ENCODE measurements around the gene IFT20. TPM values are rescaled to one million over a fixed set of nuclear protein-coding genes. Genes with fewer than 3 reads are reported as not detected.

IFT20 gene
- total RNA-seq, 2 donors from 2014 or later: 45.2 to 55.0 TPM

DNA sequence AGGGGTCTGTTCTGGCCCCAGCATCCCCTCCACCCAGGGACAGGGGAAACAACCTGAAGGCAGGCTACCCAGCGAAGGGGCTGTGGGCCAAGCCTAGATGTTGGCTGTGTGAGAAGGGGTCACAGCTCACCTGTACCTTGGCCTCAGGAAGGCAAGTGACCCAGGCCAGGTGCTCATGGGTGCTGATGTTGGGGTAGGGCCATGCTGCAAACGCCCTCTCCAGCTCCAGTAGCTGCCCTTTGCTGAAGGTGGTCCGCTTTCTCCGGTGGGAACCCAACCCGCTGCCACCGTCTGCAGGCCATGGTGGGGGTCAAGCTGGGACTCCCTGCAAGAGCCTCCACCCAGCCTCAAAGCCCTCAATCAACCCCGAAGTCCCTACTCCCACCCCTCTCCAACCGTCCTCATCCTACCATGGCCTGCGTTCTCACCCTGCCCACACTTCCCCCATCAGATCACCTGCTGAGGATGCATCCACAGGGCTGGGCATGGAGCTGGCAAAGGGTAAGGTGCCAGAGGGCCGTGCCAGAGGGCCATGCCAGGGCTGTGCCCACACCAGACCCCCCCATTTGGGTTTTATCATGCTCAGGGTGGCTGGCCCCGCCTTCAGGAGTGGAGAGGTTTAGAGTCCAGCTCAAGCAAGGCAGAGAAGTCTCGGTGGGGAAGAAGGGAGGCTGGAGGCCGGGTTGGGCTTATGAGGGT is 29.5 kb upstream of the IFT20 start, which contains the start of gene SEBOX:
Gene SEBOX (minus strand): TSS at position 535 of the 699 bp plus-strand sequence. CDS start 48 bp downstream, at position 487.
- H3K36me3 ChIP-seq: peaks cover 3 to 9% of the 10 kb centered on the region in 2 donors
- 92% methylated on average over 12 of the region's 13 CpGs for WGBS

DNA sequence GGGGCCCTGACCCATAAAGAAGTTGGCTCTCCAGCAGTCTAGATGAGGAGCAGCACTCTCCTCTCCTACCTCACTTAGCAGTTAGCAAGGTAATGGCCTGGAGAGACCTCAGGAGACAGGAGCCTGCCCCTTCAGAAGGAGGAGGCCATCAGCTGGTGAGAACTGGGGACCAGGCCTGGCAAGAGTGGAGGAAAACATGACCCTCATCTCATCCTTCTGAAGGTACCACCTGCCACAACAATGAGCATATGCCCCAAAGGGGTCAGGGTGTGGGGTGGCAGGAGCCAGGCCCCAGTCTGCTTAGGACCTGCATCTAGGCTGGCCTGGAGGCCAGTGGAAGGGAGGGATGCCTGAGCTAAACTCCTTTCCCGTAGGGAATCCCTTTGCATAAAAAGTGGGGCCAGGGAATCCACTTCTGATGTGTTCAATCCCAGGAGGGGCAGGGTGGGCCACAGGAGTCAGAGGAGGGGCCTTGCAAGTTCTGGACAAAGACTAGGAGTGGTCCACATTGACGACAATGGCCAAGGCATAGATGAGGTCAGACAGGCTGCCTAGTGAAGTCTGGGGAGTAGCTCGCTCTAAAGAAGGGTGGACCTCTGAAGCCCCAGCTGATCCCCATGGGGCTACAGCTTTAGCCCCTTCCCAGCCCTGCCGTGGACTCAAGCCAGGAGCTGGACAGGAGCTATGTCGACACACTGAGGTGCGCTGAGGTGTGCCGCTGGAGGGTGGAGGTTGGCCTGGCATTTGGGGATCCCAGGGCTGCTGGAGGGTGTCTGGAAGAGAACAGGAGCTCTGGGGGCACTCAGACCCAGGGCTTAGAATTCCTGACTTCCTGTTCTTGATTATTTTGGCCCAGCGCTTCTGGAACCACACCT is 28.7 kb upstream of the IFT20 start:
- no peaks in the 10 kb centered on the region for H3K9me3 ChIP-seq
- no peaks in the 10 kb centered on the region for H3K4me1 ChIP-seq (replicated peaks)
- WGBS: 89% methylated on average over 8 of the region's 8 CpGs
- no peaks in the 10 kb centered on the region for H3K27me3 ChIP-seq (replicated peaks; ENCODE audit: insufficient read depth)
- no peak for TF ChIP-seq POLR2AphosphoS5 (IDR thresholded peaks at IDR 0.05)
- no peak for TF ChIP-seq POLR2A (IDR thresholded peaks at IDR 0.05)
- TF ChIP-seq, protein P1, sequence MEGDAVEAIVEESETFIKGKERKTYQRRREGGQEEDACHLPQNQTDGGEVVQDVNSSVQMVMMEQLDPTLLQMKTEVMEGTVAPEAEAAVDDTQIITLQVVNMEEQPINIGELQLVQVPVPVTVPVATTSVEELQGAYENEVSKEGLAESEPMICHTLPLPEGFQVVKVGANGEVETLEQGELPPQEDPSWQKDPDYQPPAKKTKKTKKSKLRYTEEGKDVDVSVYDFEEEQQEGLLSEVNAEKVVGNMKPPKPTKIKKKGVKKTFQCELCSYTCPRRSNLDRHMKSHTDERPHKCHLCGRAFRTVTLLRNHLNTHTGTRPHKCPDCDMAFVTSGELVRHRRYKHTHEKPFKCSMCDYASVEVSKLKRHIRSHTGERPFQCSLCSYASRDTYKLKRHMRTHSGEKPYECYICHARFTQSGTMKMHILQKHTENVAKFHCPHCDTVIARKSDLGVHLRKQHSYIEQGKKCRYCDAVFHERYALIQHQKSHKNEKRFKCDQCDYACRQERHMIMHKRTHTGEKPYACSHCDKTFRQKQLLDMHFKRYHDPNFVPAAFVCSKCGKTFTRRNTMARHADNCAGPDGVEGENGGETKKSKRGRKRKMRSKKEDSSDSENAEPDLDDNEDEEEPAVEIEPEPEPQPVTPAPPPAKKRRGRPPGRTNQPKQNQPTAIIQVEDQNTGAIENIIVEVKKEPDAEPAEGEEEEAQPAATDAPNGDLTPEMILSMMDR (IDR thresholded peaks at IDR 0.05): no peak
- intact Hi-C loops (cut with DNase I): no loop called here
- H3K27ac ChIP-seq: no peak overlapping the region
- no peak overlapping the region for H3K4me3 ChIP-seq
- H3K36me3 ChIP-seq: peaks cover 3 to 9% of the 10 kb centered on the region in 2 donors
- DNase-seq (ENCODE audit: low spot score): no peak

More for the DNA sequence above, 29.5 kb upstream of the IFT20 start, which contains the start of gene SEBOX:
- no peaks in the 10 kb centered on the region for H3K27me3 ChIP-seq (replicated peaks; ENCODE audit: insufficient read depth)
- no peaks in the 10 kb centered on the region for H3K4me1 ChIP-seq (replicated peaks)
- TF ChIP-seq POLR2A (IDR thresholded peaks at IDR 0.05): no peak
- TF ChIP-seq, protein P1 (IDR thresholded peaks at IDR 0.05): no peak
- no peak for TF ChIP-seq POLR2AphosphoS5 (IDR thresholded peaks at IDR 0.05)
- no peak for DNase-seq (ENCODE audit: low spot score)
- intact Hi-C loops (cut with DNase I): no loop called here
- no peak within 1 kb of the TSS for H3K4me3 ChIP-seq
- H3K27ac ChIP-seq: no peak within 1 kb of the TSS
- H3K9me3 ChIP-seq: no peaks in the 10 kb centered on the region

DNA sequence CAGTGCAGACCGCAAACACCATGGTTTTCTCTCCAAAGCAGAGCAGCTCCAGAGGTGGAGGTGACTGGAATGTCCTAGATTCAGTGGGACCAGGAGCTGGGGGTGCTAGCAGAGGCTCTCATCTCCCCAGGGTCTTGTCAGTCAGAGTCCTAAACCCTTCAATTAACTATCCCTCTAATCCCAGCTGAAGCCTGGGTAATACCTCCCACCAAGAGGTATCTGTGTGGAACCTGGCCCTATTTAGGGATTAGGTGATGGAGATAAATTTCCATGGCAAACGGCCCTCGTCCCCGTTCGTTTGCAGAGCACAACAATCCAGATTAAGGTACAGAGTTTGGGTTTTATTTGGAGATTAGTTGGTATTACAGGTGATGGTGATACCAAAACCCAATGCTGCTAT is 27.9 kb upstream of the IFT20 start:
- Histone ChIP-seq H3K36me3 (peaks cover 3 to 9% of the 10 kb centered on the region in 2 donors), H3K27ac (no peak overlapping the region), H3K9me3 (no peaks in the 10 kb centered on the region), H3K27me3 (replicated peaks; ENCODE audit: insufficient read depth) (no peaks in the 10 kb centered on the region), H3K4me1 (replicated peaks) (peaks cover 4% of the 10 kb centered on the region), H3K4me3 (no peak overlapping the region)
- intact Hi-C loops (cut with DNase I): no loop called here
- TF ChIP-seq POLR2AphosphoS5 (IDR thresholded peaks at IDR 0.05) (no peak), POLR2A (IDR thresholded peaks at IDR 0.05) (no peak)
- TF ChIP-seq, protein P1 (IDR thresholded peaks at IDR 0.05): no peak
- no peak for DNase-seq (ENCODE audit: low spot score)
- 87% methylated on average over 5 of the region's 5 CpGs for WGBS

DNA sequence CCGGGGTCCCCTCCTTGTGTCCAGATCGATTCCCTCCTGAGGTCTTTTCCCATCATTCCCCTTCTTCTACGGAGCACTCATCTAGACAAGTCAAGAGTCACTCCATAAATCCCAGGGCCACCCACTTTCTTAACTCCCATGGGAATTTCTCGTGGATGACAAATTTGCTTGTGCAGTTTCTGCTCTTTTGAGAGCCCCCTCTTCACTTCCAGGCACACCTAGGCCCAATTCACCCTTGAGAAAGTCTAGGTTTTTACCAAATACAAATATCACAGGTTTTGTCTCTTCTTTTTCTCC is 22.6 kb upstream of the IFT20 start:
- Histone ChIP-seq H3K4me1 (replicated peaks) (peaks cover 5% of the 10 kb centered on the region), H3K9me3 (no peaks in the 10 kb centered on the region), H3K27me3 (replicated peaks; ENCODE audit: insufficient read depth) (no peaks in the 10 kb centered on the region), H3K27ac (peak overlapping the region; percentile 82), H3K4me3 (peak overlapping the region; percentile 90 to 100), H3K36me3 (peaks cover 9 to 15% of the 10 kb centered on the region in 2 donors)
- TF ChIP-seq POLR2AphosphoS5 (IDR thresholded peaks at IDR 0.05) (no peak), POLR2A (IDR thresholded peaks at IDR 0.05) (no peak)
- TF ChIP-seq, protein P1 (IDR thresholded peaks at IDR 0.05): no peak
- no peak for DNase-seq (ENCODE audit: low spot score)
- 2% methylated on average over 4 of the region's 4 CpGs for WGBS
- intact Hi-C loops (cut with DNase I): loop anchor here (1.0 to 10.0 kb wide), 2 partner anchors 22 to 463 kb away; partner anchors contain the start of gene LYRM9

Data from prostate gland (tissue), 2 donors.